CD14-positive monocyte (primary cell): ENCODE results near the gene NME9. TPM values are rescaled to one million over a fixed set of nuclear protein-coding genes. Genes with fewer than 3 reads are reported as not detected.
A peak's percentile ranks its signal among the peaks of the same experiment; 100 is the strongest.

Experiments used
- DNase-seq, 3 donors: peaks; one replicate each; pipeline ENCODE4 v3.0.0-alpha.2; 2011 to 2022
- H2AFZ ChIP-seq: 2 replicates; pipeline ENCODE4 v1.6.0; 2012; ENCODE audit warnings: mild to moderate bottlenecking, low read depth, low read length, inconsistent platforms; ENCODE audit not compliant: insufficient read depth, poor library complexity, severe bottlenecking
- H3K27ac ChIP-seq, 2 donors: 1 replicate in 1 of 2; 2 replicates in 1 of 2; pipeline ENCODE4 v1.5.1; 2012 to 2013; ENCODE audit warnings: low read length in 2 of 2, control low read depth in 1 of 2, inconsistent platforms in 1 of 2, low read depth in 1 of 2, mild to moderate bottlenecking in 1 of 2
- H3K27me3 ChIP-seq, 2 donors: one replicate each; pipeline versions ENCODE4 v1.6.0 to v1.6.1; 2011 to 2013; ENCODE audit warnings: low read length in 2 of 2; ENCODE audit not compliant: control insufficient read depth in 2 of 2, insufficient read depth in 2 of 2
- H3K36me3 ChIP-seq, 2 donors: replicated peaks in 1 of 2; 1 replicate in 1 of 2; 2 replicates in 1 of 2; pipeline versions ENCODE4 v1.5.1 to v1.6.1; 2012 to 2013; ENCODE audit warnings: low read length in 2 of 2, control low read depth in 1 of 2, inconsistent platforms in 1 of 2, mild to moderate bottlenecking in 1 of 2; ENCODE audit not compliant: insufficient read depth in 2 of 2, control insufficient read depth in 1 of 2
- H3K4me1 ChIP-seq, 2 donors: 1 replicate in 1 of 2; 2 replicates in 1 of 2; pipeline versions ENCODE4 v1.5.1 to v1.6.1; 2012 to 2013; ENCODE audit warnings: low read length in 2 of 2, control low read depth in 1 of 2, inconsistent platforms in 1 of 2, mild to moderate bottlenecking in 1 of 2, moderate library complexity in 1 of 2; ENCODE audit not compliant: insufficient read depth in 2 of 2, control insufficient read depth in 1 of 2
- H3K4me2 ChIP-seq: replicated peaks from 2 replicates; pipeline ENCODE3; 2012; ENCODE audit warnings: low read length, moderate library complexity, mild to moderate bottlenecking; ENCODE audit not compliant: poor library complexity, severe bottlenecking; ENCODE audit errors: extremely low read depth
- H3K4me3 ChIP-seq, 3 experiments: fragments of 200-600 bp in 1 of 3; sonication (generic) in 1 of 3; replicated peaks in 1 of 3; 1 replicate in 2 of 3; 2 replicates in 1 of 3; pipeline ENCODE4 v1.5.1; 2011 to 2013; ENCODE audit warnings: low read length in 3 of 3, mild to moderate bottlenecking in 3 of 3, control low read depth in 2 of 3, low read depth in 2 of 3, inconsistent platforms in 1 of 3, moderate library complexity in 1 of 3
- H3K79me2 ChIP-seq: 2 replicates; pipeline ENCODE4 v1.6.0; 2012; ENCODE audit warnings: mild to moderate bottlenecking, control low read depth, inconsistent platforms, low read length, moderate library complexity; ENCODE audit not compliant: insufficient read depth
- H3K9ac ChIP-seq: 2 replicates; pipeline ENCODE4 v1.6.0; 2017; ENCODE audit warnings: low read length, mild to moderate bottlenecking; ENCODE audit not compliant: insufficient read depth, poor library complexity, severe bottlenecking
- H3K9me3 ChIP-seq, 2 donors: replicated peaks in 1 of 2; 1 replicate in 1 of 2; 2 replicates in 1 of 2; pipeline versions ENCODE4 v1.5.1 to v1.6.1; 2012 to 2013; ENCODE audit warnings: low read length in 2 of 2, control low read depth in 1 of 2; ENCODE audit not compliant: control insufficient read depth in 1 of 2, insufficient read depth in 1 of 2
- H4K20me1 ChIP-seq: 2 replicates; pipeline ENCODE4 v1.6.0; 2012; ENCODE audit warnings: mild to moderate bottlenecking, low read length, control low read depth, moderate library complexity; ENCODE audit not compliant: insufficient read depth
- H3K27ac Mint-ChIP-seq, 7 donors: one replicate each; pipeline ENCODE4 v1.8.0; 2020; ENCODE audit warnings: mild to moderate bottlenecking in 7 of 7, mixed read lengths in 7 of 7, moderate library complexity in 6 of 7, inconsistent platforms in 2 of 7
- H3K27me3 Mint-ChIP-seq, 3 donors: one replicate each; pipeline ENCODE4 v1.8.0; 2021 to 2022; ENCODE audit warnings: low read depth in 3 of 3, mild to moderate bottlenecking in 3 of 3, mixed read lengths in 3 of 3, moderate library complexity in 3 of 3, inconsistent platforms in 1 of 3
- H3K36me3 Mint-ChIP-seq, 2 donors: one replicate each; pipeline ENCODE4 v1.8.0; 2020; ENCODE audit warnings: mixed read lengths in 2 of 2, inconsistent platforms in 1 of 2, mild to moderate bottlenecking in 1 of 2
- H3K4me1 Mint-ChIP-seq: one replicate; pipeline ENCODE4 v1.8.0; 2020; ENCODE audit warnings: mild to moderate bottlenecking, mixed read lengths
- H3K4me3 Mint-ChIP-seq, 2 donors: one replicate each; pipeline ENCODE4 v1.8.0; 2020; ENCODE audit warnings: mild to moderate bottlenecking in 2 of 2, mixed read lengths in 2 of 2, moderate library complexity in 1 of 2
- H3K9me3 Mint-ChIP-seq, 7 donors: one replicate each; pipeline ENCODE4 v1.8.0; 2020 to 2022; ENCODE audit warnings: mixed read lengths in 7 of 7, mild to moderate bottlenecking in 6 of 7, moderate library complexity in 6 of 7, inconsistent platforms in 2 of 7
- WGBS: methylation state at CpG from one replicate; pipeline ENCODE4 v1.1.5; 2013; ENCODE audit warnings: missing lambda C conversion rate; ENCODE audit not compliant: insufficient coverage; 5-methylcytosine and 5-hydroxymethylcytosine counted together
- intact Hi-C, 2 donors: fragments of 100-400 bp; cut with micrococcal nuclease; formaldehyde crosslinking; loops; one replicate each; pipeline versions ENCODE4 v1.15.0 to v1.15.1; 2023
- polyA plus RNA-seq, 3 donors: library from polyadenylated mRNA; depleted of rRNA in 1 of 3; unstranded in 2 of 3; stranded (reverse) in 1 of 3; fragments of 300-500 nt in 2 of 3; fragments of >200 nt in 1 of 3; fragmentation: Illumina TruSeq in 2 of 3; gene quantifications; 1 replicate in 2 of 3; 2 replicates in 1 of 3; pipeline ENCODE4 v1.2.3, GENCODE V29; 2012 to 2021
- TF ChIP-seq, protein P1 (sequence below): fragments of 200-600 bp; IDR thresholded peaks from one replicate; pipeline ENCODE4 v1.8.0; 2022; ENCODE audit warnings: antibody characterized with exemption, mild to moderate bottlenecking

The NME9 gene
- polyA plus RNA-seq, 3 donors = 0.04 TPM; not detected in 2

DNA sequence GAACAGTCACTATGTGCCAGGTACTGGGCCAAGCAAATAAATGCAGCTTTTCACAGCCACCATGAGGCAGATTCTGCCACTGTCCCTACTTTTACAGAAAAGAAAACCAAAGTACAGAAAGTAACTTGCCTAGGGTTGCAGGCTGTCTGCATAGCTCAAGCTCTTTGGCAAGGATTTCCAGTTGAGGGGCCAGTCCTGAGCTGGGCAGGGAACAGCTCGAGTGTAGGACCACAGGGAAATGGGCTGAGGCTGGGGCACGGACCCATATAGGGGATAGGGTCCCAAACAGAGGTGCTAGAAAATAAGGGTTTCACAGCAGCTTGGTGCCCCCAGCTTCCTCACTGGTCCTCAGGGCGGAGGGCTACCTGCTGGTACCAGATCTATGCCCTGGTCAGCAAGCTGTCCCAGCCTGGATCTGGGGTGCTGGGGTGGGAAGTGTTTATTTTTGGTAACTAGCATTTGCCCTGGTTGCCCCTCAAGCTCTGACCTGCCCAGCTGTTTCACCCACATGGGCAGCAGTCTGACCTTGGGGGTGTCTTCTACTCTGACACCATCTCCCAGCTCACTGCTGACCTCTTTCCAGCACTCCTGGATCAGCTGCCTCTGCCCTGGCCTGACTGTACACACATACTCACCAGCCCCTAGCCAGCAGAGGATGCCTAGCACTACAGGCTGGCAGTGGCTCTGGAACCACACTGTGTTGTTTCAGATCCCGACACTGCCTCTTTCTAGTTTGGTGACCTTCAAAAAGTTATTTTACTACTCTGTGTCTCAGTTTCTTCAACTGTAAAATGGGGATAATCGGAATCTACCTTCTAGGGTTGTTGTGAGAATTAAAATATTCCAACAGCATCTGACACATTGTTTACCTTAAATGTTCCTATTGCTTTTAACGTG is 35.0 kb upstream of the NME9 start:
- no peaks in the 10 kb centered on the region for H3K36me3 ChIP-seq
- H3K4me2 ChIP-seq = no peak overlapping the region
- H3K27me3 ChIP-seq = no peaks in the 10 kb centered on the region
- no peak overlapping the region for H3K9ac ChIP-seq
- H3K9me3 ChIP-seq = no peaks in the 10 kb centered on the region
- TF ChIP-seq, protein P1, sequence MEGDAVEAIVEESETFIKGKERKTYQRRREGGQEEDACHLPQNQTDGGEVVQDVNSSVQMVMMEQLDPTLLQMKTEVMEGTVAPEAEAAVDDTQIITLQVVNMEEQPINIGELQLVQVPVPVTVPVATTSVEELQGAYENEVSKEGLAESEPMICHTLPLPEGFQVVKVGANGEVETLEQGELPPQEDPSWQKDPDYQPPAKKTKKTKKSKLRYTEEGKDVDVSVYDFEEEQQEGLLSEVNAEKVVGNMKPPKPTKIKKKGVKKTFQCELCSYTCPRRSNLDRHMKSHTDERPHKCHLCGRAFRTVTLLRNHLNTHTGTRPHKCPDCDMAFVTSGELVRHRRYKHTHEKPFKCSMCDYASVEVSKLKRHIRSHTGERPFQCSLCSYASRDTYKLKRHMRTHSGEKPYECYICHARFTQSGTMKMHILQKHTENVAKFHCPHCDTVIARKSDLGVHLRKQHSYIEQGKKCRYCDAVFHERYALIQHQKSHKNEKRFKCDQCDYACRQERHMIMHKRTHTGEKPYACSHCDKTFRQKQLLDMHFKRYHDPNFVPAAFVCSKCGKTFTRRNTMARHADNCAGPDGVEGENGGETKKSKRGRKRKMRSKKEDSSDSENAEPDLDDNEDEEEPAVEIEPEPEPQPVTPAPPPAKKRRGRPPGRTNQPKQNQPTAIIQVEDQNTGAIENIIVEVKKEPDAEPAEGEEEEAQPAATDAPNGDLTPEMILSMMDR = no peak
- peaks cover 28% of the 10 kb centered on the region for H3K4me1 Mint-ChIP-seq
- H3K4me1 ChIP-seq = peaks cover 25 to 27% of the 10 kb centered on the region in 2 donors
- H3K36me3 Mint-ChIP-seq = peaks cover 0 to 2% of the 10 kb centered on the region in 2 donors
- 97% methylated on average over 4 of the region's 6 CpGs for WGBS
- peaks cover 0 to 5% (median 0%) of the 10 kb centered on the region in 3 donors for H3K27me3 Mint-ChIP-seq
- no peak overlapping the region for H2AFZ ChIP-seq
- H4K20me1 ChIP-seq = no peaks in the 10 kb centered on the region
- intact Hi-C loops = no loop called here
- peak overlapping the region in 1 of 7 donors; percentile 25 for H3K27ac Mint-ChIP-seq
- H3K79me2 ChIP-seq = no peaks in the 10 kb centered on the region
- no peak overlapping the region for H3K4me3 Mint-ChIP-seq
- DNase-seq = no peak
- H3K27ac ChIP-seq = no peak overlapping the region
- peaks cover 0 to 5% (median 0%) of the 10 kb centered on the region in 7 donors for H3K9me3 Mint-ChIP-seq
- no peak overlapping the region for H3K4me3 ChIP-seq

DNA sequence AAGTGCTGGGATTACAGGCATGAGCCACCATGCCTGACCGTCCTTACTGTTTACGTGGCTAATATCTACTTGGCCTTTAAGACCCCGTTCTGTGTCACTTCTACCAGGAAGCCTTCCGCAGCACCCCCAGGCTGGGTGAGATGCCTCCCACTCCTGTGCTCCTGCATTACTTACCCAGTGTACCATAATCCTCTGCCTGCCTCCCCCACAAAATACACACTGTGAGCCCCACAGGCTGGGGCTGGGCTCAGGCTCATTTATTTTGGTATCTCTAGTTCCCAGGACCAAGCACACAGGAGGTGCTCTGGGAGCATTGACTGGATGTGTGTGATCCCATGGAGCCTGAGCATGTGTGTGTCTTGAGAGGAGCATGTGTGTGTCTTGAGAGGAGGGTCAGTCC is 33.7 kb upstream of the NME9 start:
- Mint-ChIP-seq H3K36me3 (no peaks in the 10 kb centered on the region), H3K4me3 (no peak overlapping the region), H3K27ac (no peak overlapping the region), H3K4me1 (peaks cover 18% of the 10 kb centered on the region), H3K27me3 (peaks cover 0 to 7% (median 0%) of the 10 kb centered on the region in 3 donors), H3K9me3 (peaks cover 0 to 5% (median 0%) of the 10 kb centered on the region in 7 donors)
- Histone ChIP-seq H3K4me3 (no peak overlapping the region), H3K9me3 (no peaks in the 10 kb centered on the region), H3K9ac (no peak overlapping the region), H3K4me1 (peaks cover 17 to 19% of the 10 kb centered on the region in 2 donors), H4K20me1 (no peaks in the 10 kb centered on the region), H3K27ac (no peak overlapping the region), H3K79me2 (no peaks in the 10 kb centered on the region), H3K27me3 (no peaks in the 10 kb centered on the region), H3K4me2 (no peak overlapping the region), H2AFZ (no peak overlapping the region), H3K36me3 (no peaks in the 10 kb centered on the region)
- no peak for DNase-seq
- TF ChIP-seq, protein P1 = no peak
- WGBS = 90% methylated on average over 4 of the region's 4 CpGs
- intact Hi-C loops = no loop called here
